Measurements from ENCODE around the gene AP5M1.

The AP5M1 gene

DNA sequence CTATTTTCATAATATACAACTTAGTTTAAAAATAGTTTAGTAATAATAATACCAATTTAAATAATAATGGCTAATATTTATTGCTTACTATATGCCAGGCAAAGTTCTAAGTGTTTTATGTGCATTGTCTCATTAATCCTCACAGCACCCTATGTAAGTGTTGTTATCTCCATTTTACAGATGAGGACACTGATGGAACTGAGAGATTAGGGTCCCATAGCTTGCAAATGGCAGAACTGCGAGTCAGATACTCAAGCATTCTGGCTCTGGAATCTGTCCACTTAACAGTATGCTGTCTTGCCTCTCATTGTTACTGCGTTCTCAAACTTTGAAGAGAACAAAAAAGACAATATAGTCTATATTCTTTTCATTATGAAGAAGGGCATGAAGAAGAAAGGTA, 19.0 kb downstream of the AP5M1 start:
- FAIRE-seq (no peak), DNase-seq (ENCODE audit: insufficient read length, low spot score) (no peak)
- TF ChIP-seq PAX5 (IDR thresholded peaks at IDR 0.05; ENCODE audit: insufficient read depth, low read length, severe bottlenecking) = no peak
- no peak for TF ChIP-seq SPI1 (IDR thresholded peaks at IDR 0.05; ENCODE audit: low read depth, low read length)
- TF ChIP-seq POLR2AphosphoS5 (IDR thresholded peaks at IDR 0.05; ENCODE audit: low read depth, low read length) = no peak
- TF ChIP-seq POLR2A (IDR thresholded peaks at IDR 0.05; ENCODE audit: low read depth, low read length) = no peak
- TF ChIP-seq POU2F2 (IDR thresholded peaks at IDR 0.05; ENCODE audit: low read depth, low read length) = no peak
- TF ChIP-seq TAF1 (IDR thresholded peaks at IDR 0.05; ENCODE audit: low read depth, low read length) = no peak

DNA sequence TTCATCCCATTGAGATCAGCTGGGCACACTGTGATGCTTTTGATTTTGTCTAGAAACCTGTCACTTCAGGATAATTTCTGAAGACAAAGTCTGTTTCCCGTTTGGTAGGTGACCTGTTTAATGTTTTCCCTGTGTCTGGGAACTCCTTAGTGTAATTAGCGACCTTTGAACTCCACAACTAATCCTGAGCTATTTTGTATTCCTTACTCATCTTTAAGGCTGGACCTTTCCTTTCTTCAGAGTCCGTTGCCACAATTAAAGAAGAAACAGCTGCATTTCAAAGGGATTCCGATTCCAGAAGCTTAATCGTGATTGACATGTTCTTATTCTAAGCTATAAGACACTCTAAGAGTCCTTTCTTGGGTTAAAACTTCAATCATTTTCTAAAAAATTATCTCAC, 22.0 kb downstream of the AP5M1 start:
- DNase-seq (ENCODE audit: insufficient read length, low spot score) = no peak
- TF ChIP-seq SPI1 (IDR thresholded peaks at IDR 0.05; ENCODE audit: low read depth, low read length) (no peak), POLR2A (IDR thresholded peaks at IDR 0.05; ENCODE audit: low read depth, low read length) (no peak), PAX5 (IDR thresholded peaks at IDR 0.05; ENCODE audit: insufficient read depth, low read length, severe bottlenecking) (no peak), POLR2AphosphoS5 (IDR thresholded peaks at IDR 0.05; ENCODE audit: low read depth, low read length) (no peak), TAF1 (IDR thresholded peaks at IDR 0.05; ENCODE audit: low read depth, low read length) (no peak), POU2F2 (IDR thresholded peaks at IDR 0.05; ENCODE audit: low read depth, low read length) (no peak)
- FAIRE-seq = no peak

DNA sequence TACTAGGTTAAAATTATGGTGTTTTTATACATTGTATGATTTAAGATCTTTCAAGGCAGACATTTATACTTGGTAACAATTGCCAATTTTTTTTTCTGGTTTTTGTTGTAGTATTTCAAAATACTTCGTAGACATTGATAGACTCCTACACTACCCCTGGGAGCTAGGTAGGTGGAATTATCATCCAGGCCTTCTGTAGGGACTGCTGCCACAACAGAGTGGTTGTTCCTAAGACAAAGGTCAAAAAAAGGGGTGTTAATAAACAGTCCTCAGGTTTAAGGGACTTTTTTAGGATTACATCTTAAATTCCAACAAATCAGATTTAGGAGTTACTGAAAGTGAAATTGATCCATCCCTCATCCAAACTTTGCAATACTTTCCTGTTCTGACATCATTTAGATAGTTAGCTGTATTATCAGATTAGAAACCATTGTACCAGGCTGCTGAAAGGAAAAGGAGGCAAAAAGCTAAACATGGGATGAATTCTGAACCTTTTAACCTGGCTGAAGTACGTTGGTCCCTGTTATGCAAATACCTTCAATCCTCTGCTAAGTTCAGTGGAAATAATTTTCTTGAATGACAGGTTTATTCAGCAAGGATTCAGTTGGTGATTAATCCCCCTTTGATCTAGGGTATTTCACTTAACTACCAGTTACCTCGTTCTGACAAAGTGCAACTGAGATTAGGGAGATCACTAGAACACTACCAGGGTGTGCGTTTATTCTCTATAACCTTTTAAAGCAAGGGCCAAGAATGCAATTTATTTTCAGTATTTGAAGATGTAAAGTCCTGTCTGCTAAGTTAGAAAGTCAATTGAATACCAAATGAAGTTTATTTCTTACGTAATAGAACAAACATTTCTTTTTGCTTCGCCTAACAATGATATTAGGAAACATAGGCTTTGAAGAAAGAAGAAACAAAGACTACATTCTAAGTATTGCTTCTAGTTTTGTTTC, 23.2 kb downstream of the AP5M1 start:
- FAIRE-seq (no peak), DNase-seq (ENCODE audit: insufficient read length, low spot score) (no peak)
- TF ChIP-seq TAF1 (IDR thresholded peaks at IDR 0.05; ENCODE audit: low read depth, low read length) (no peak), PAX5 (IDR thresholded peaks at IDR 0.05; ENCODE audit: insufficient read depth, low read length, severe bottlenecking) (no peak), POLR2AphosphoS5 (IDR thresholded peaks at IDR 0.05; ENCODE audit: low read depth, low read length) (no peak), POLR2A (IDR thresholded peaks at IDR 0.05; ENCODE audit: low read depth, low read length) (no peak), SPI1 (IDR thresholded peaks at IDR 0.05; ENCODE audit: low read depth, low read length) (no peak), POU2F2 (IDR thresholded peaks at IDR 0.05; ENCODE audit: low read depth, low read length) (no peak)

DNA sequence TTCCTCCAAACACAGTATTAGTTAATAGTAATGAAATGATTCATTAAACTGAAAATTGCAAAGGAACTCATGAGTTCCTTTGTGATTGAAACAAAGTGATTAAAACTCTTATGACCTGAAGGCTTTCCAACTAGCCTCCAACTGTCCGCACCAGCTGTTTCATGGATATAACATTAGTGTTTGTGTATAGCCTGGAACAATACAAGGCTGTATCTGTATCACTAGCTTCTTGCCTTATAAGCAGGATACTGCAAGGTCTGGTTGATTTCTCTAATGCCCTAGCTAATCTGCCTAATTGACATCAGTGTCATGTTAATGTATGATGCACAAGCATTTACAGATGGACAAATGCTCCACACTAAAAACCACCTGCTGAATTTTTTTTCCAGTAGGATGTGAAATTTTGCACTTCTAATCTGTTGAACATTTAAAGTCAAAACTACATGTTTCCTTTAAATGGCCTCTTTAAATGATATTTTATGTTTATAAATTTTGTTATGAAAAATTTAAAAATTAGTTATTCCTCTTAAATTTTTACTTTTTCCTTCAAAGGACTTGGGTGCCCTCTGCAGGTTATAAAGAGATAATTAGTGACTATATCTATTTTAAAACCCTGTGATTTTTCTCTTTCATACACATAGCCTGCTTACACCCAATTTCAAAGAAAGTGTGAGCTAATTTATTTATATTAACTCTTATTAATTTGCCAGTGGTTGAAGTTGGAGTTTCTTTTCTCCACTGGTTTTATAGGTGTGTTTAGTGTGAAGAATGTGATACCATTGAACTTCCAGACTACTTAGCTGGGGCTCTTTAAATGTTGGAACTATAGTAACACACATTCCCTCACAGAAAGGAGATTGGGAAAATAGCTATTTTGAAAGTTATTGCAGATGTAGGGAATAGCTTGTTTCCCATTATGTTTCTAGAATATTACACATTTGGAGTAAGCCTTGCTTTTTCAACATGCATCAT, 25.4 kb downstream of the AP5M1 start:
- TF ChIP-seq PAX5 (IDR thresholded peaks at IDR 0.05; ENCODE audit: insufficient read depth, low read length, severe bottlenecking) (no peak), POLR2AphosphoS5 (IDR thresholded peaks at IDR 0.05; ENCODE audit: low read depth, low read length) (no peak), TAF1 (IDR thresholded peaks at IDR 0.05; ENCODE audit: low read depth, low read length) (no peak), SPI1 (IDR thresholded peaks at IDR 0.05; ENCODE audit: low read depth, low read length) (no peak), POU2F2 (IDR thresholded peaks at IDR 0.05; ENCODE audit: low read depth, low read length) (no peak), POLR2A (IDR thresholded peaks at IDR 0.05; ENCODE audit: low read depth, low read length) (no peak)
- FAIRE-seq = no peak
- DNase-seq (ENCODE audit: insufficient read length, low spot score) = no peak

DNA sequence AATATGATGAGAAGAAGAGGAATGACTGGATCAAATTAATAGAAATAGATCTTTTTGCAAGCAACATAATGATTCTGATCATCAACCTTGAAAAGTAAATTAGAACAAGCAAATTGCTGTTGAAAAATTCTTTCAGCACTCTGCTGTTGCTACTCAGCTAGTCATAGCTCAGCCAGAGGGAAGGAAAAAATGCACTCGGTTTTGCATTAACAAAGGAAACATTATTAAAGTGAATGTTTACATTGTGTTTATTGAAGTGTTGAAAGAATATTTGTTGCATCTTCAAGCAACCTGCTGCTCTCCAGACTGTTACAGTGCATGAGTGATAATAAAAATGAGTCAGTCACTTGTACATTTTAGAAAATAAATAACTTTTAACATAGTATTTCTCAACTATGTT, 26.5 kb downstream of the AP5M1 start:
- DNase-seq (ENCODE audit: insufficient read length, low spot score) (no peak), FAIRE-seq (no peak)
- TF ChIP-seq POLR2A (IDR thresholded peaks at IDR 0.05; ENCODE audit: low read depth, low read length) (no peak), SPI1 (IDR thresholded peaks at IDR 0.05; ENCODE audit: low read depth, low read length) (no peak), POU2F2 (IDR thresholded peaks at IDR 0.05; ENCODE audit: low read depth, low read length) (no peak), PAX5 (IDR thresholded peaks at IDR 0.05; ENCODE audit: insufficient read depth, low read length, severe bottlenecking) (no peak), TAF1 (IDR thresholded peaks at IDR 0.05; ENCODE audit: low read depth, low read length) (no peak), POLR2AphosphoS5 (IDR thresholded peaks at IDR 0.05; ENCODE audit: low read depth, low read length) (no peak)

DNA sequence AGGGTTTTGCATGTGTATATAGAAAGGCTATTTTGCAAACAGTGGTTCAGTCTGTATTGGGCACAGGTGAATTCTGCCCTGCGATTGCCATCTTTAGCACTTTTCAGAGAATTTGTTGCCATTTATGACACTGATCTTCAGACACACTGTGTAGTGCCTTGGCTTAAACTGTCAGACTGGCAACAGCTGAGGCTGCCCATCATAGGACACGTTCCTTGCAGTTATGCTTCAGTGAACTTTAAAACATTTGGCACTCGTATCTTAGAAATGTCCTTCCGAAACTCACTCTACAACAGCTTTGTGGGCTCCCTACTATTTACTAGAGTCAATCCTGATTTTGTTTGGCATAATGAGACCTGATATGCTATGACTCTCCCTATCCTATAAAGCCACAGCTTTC, 29.1 kb downstream of the AP5M1 start:
- DNase-seq (ENCODE audit: insufficient read length, low spot score) = no peak
- TF ChIP-seq POLR2A (IDR thresholded peaks at IDR 0.05; ENCODE audit: low read depth, low read length) = no peak
- TF ChIP-seq POU2F2 (IDR thresholded peaks at IDR 0.05; ENCODE audit: low read depth, low read length) = no peak
- no peak for FAIRE-seq

DNA sequence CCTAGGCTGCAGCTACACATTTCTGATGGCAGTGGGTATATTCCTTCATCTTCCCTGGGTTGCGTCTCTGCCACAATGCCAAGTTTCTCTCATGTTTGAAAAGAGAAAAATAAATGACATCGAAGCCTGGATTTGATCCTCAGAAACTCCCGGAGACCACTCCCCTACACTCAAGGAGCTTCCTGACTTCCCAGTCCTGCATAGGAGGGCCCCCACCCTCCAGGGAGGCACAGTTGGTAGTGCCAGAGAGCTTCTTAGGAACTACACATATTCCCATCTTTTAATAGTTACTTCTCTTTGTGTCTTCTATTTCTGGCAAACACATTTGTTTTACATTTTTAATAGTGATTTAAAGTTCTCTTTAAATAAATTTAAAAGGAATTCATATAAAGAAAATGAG, 30.7 kb downstream of the AP5M1 start:
- TF ChIP-seq TAF1 (IDR thresholded peaks at IDR 0.05; ENCODE audit: low read depth, low read length) (no peak), SPI1 (IDR thresholded peaks at IDR 0.05; ENCODE audit: low read depth, low read length) (no peak), POU2F2 (IDR thresholded peaks at IDR 0.05; ENCODE audit: low read depth, low read length) (no peak), POLR2AphosphoS5 (IDR thresholded peaks at IDR 0.05; ENCODE audit: low read depth, low read length) (no peak), POLR2A (IDR thresholded peaks at IDR 0.05; ENCODE audit: low read depth, low read length) (no peak), PAX5 (IDR thresholded peaks at IDR 0.05; ENCODE audit: insufficient read depth, low read length, severe bottlenecking) (no peak)
- no peak for FAIRE-seq

DNA sequence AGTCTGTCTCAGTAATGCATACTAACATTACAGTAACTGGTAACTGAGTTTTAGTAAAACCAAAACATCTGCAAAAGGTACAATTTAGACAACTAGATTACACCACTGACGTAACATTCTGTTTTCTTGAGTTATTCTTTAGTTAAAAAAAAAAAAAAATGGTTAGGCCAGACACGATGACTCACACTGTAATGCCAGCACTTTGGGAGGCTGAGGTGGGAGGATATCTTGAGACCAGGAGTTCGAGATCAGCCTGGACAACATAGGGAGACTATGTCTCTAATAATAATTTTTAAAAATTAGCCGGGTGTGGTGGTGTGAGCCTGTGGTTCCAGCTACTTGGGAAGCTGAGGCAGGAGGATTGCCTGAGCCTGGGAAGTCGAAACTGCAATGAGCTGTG, 34.1 kb downstream of the AP5M1 start:
- TF ChIP-seq POU2F2 (IDR thresholded peaks at IDR 0.05; ENCODE audit: low read depth, low read length) (no peak), TAF1 (IDR thresholded peaks at IDR 0.05; ENCODE audit: low read depth, low read length) (no peak), POLR2AphosphoS5 (IDR thresholded peaks at IDR 0.05; ENCODE audit: low read depth, low read length) (no peak), POLR2A (IDR thresholded peaks at IDR 0.05; ENCODE audit: low read depth, low read length) (no peak), PAX5 (IDR thresholded peaks at IDR 0.05; ENCODE audit: insufficient read depth, low read length, severe bottlenecking) (no peak), SPI1 (IDR thresholded peaks at IDR 0.05; ENCODE audit: low read depth, low read length) (no peak)
- DNase-seq (ENCODE audit: insufficient read length, low spot score) (no peak), FAIRE-seq (no peak)

More for the DNA sequence above, 30.7 kb downstream of the AP5M1 start:
- no peak for DNase-seq (ENCODE audit: insufficient read length, low spot score)

Data from GM12891 (cell line).